ENCODE data around the gene SERF2.
"Not testable (repeated sequence)": the region's sequence is repeated elsewhere in the genome, so short reads cannot be mapped to it uniquely, and the experiment has no call there.

The SERF2 gene

DNA sequence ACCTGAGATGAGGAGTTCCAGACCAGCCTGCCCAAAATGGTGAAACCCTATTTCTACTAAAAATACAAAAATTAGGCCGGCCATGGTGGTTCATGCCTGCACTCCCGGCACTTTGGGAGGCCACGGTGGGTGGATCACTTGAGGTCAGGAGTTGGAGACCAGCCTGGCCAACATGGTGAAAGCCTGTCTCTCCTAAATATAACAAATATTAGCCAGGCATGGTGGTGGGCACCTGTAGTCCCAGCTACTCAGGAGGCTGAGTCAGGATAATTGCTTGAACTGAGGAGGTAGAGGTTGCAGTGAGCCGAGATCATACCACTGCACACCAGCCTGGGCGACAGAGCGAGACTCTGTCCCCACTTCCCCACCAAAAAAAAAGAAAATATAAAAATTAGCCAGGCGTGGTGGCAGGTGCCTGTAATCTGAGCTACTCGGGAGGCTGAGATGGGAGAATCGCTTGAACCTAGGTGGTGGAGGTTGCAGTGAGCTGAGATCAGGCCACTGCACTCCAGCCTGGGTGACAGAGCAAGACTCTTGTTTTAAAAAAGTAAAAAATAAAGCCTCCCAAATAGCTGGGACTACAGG, 38.7 kb downstream of the SERF2 start:
- not testable (repeated sequence) for DNase-seq

GRCh38 chr15:43831519-43832052, 39.5 kb downstream of the SERF2 start:
- not testable (repeated sequence) for DNase-seq

DNA sequence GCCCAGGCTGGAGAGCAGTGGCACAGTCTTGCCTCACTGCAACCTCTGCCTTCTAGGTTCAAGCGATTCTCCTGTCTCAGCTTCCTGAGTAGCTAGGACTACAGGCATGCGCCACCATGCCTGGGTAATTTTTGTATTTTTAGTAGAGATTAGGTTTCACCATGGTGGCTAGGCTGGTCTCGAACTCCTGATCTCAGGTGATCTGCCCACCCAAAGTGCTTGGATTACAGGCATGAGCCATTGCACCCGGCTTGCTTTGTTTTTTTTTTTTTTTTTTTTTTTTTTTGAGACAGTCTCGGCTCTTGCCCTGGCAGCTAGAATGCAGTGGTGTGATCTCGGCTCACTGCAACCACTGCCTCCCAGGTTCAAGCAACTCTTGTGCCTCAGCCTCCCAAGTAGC, 40.4 kb downstream of the SERF2 start:
- DNase-seq, result not testable (repeated sequence)

DNA sequence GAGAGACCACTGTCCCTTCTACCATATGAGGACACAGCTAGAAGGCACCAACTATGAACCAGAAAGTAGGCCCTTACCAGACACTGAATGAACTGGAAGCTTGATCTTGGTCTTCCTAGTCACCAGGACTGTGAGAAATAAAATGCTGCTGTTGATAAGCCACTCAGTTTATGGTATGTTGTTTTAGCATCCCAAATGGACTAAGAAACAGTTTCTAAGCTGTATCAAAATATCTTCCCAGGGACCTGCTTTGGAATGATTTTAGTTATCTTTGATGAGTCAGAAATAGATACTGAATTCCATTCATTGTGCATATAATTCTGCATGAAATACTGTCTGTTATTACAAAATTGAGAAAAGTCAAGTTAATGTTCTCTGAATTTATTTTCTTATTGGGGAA, 53.3 kb downstream of the SERF2 start:
- no peak for DNase-seq
